ENCODE measurements around the gene CCDC8.

DNA sequence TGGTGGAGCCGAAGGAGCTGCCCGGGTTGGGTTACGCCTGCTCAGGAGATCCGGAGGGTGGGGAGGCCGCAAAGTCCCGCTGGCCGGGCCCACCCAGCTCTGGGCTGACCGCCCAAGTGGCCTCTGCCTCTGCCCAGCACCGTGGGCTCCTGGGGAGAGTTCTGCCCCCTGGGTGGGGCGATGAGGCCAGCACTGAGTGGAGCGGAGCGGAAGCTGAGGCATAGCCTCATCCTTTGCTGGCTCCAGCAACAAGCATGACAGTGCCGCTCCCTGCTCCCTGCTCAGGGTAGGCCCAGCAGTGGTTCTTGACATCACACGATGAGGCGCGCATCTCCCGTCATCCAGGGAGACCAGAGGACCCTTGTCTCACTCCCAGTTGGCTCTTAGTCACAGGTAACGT lies 22.5 kb downstream of the CCDC8 start:
- TF ChIP-seq, protein P1, sequence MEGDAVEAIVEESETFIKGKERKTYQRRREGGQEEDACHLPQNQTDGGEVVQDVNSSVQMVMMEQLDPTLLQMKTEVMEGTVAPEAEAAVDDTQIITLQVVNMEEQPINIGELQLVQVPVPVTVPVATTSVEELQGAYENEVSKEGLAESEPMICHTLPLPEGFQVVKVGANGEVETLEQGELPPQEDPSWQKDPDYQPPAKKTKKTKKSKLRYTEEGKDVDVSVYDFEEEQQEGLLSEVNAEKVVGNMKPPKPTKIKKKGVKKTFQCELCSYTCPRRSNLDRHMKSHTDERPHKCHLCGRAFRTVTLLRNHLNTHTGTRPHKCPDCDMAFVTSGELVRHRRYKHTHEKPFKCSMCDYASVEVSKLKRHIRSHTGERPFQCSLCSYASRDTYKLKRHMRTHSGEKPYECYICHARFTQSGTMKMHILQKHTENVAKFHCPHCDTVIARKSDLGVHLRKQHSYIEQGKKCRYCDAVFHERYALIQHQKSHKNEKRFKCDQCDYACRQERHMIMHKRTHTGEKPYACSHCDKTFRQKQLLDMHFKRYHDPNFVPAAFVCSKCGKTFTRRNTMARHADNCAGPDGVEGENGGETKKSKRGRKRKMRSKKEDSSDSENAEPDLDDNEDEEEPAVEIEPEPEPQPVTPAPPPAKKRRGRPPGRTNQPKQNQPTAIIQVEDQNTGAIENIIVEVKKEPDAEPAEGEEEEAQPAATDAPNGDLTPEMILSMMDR (IDR thresholded peaks at IDR 0.05; ENCODE audit: low read depth, low read length), result no peak
- TF ChIP-seq POLR2A (IDR thresholded peaks at IDR 0.05; ENCODE audit: extremely low read depth, insufficient read length), result no peak
- TF ChIP-seq MYC (IDR thresholded peaks at IDR 0.05; ENCODE audit: low read depth, low read length), result no peak
- TF ChIP-seq, protein P2, sequence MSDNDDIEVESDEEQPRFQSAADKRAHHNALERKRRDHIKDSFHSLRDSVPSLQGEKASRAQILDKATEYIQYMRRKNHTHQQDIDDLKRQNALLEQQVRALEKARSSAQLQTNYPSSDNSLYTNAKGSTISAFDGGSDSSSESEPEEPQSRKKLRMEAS (IDR thresholded peaks at IDR 0.05; ENCODE audit: low read depth, low read length), result no peak

All from NB4 (cell line).